CD4-positive, alpha-beta T cell (primary cell): ENCODE measurements around the gene GNG7. TPM values are rescaled to one million over a fixed set of nuclear protein-coding genes. Genes with fewer than 3 reads are reported as not detected.

Experiments
- ATAC-seq: fragments of 200-7000 bp; cut with Tn5 transposase; one replicate; pipeline ENCODE4 v1.10.0; 2022; ENCODE audit warnings: mild to moderate bottlenecking; ENCODE audit not compliant: poor library complexity
- CTCF ChIA-PET: fragments of 350-600 bp; sonication (Branson Sonifier 250); formaldehyde crosslinking; loops from one replicate; lab custom pipeline; 2021; ENCODE audit warnings: antibody characterized with exemption, inconsistent platforms; lab: Charles Lee
- POLR2A ChIA-PET: fragments of 350-600 bp; sonication (Branson Sonifier 250); formaldehyde crosslinking; loops from one replicate; lab custom pipeline; 2021; ENCODE audit warnings: antibody characterized with exemption, inconsistent platforms; lab: Charles Lee
- DNase-seq, 14 experiments: peaks; one replicate each; pipeline ENCODE4 v3.0.0-alpha.2; 2013 to 2020; ENCODE audit warnings: mixed read lengths in 2 of 14
- H3K27ac ChIP-seq, 2 donors: one replicate each; pipeline versions ENCODE4 v1.5.1 to v1.7.0; 2013; ENCODE audit warnings: low read length in 2 of 2, low read depth in 1 of 2, mild to moderate bottlenecking in 1 of 2
- H3K27me3 ChIP-seq, 2 experiments: 1 replicate in 1 of 2; 2 replicates in 1 of 2; pipeline versions ENCODE4 v1.6.1 to v1.7.0; 2013; ENCODE audit warnings: low read length in 2 of 2, control low read depth in 1 of 2, mild to moderate bottlenecking in 1 of 2, moderate library complexity in 1 of 2; ENCODE audit not compliant: insufficient read depth in 2 of 2, control insufficient read depth in 1 of 2
- H3K36me3 ChIP-seq: one replicate; pipeline ENCODE4 v1.6.1; 2013; ENCODE audit warnings: low read length, control low read depth; ENCODE audit not compliant: insufficient read depth
- H3K4me1 ChIP-seq: one replicate; pipeline ENCODE4 v1.6.1; 2013; ENCODE audit warnings: low read length, control low read depth; ENCODE audit not compliant: insufficient read depth
- H3K4me3 ChIP-seq: one replicate; pipeline ENCODE4 v1.5.1; 2013; ENCODE audit warnings: mild to moderate bottlenecking, low read length, moderate library complexity
- H3K9me3 ChIP-seq, 2 experiments: 1 replicate in 1 of 2; 2 replicates in 1 of 2; pipeline versions ENCODE4 v1.6.1 to v1.7.0; 2013; ENCODE audit warnings: low read length in 2 of 2, mild to moderate bottlenecking in 2 of 2, control low read depth in 1 of 2, moderate library complexity in 1 of 2; ENCODE audit not compliant: control insufficient read depth in 1 of 2, insufficient read depth in 1 of 2
- H3K27ac Mint-ChIP-seq: one replicate; pipeline ENCODE4 v1.8.0; 2020; ENCODE audit warnings: mixed read lengths
- H3K27me3 Mint-ChIP-seq: one replicate; pipeline ENCODE4 v1.8.0; 2021; ENCODE audit warnings: mixed read lengths
- H3K36me3 Mint-ChIP-seq: one replicate; pipeline ENCODE4 v1.8.0; 2021; ENCODE audit warnings: low read depth, mixed read lengths
- H3K4me1 Mint-ChIP-seq: one replicate; pipeline ENCODE4 v1.8.0; 2021; ENCODE audit warnings: low read depth, mixed read lengths
- H3K4me3 Mint-ChIP-seq: one replicate; pipeline ENCODE4 v1.8.0; 2020; ENCODE audit warnings: mild to moderate bottlenecking, mixed read lengths
- H3K9me3 Mint-ChIP-seq: one replicate; pipeline ENCODE4 v1.8.0; 2020; ENCODE audit warnings: mixed read lengths
- CTCF ChIP-seq: fragments of 200-600 bp; IDR thresholded peaks from one replicate; pipeline ENCODE4 v1.8.0; 2022; ENCODE audit warnings: antibody characterized with exemption, mild to moderate bottlenecking
- intact Hi-C, 2 experiments: fragments of 100-400 bp; cut with DNase I in 1 of 2; cut with micrococcal nuclease in 1 of 2; formaldehyde crosslinking; loops; one replicate each; pipeline versions ENCODE4 v1.15.1 to v1.9.0; 2023 to 2025; cut with DNase I, micrococcal nuclease
- total RNA-seq, 174 experiments: library from RNA in 2 of 174; stranded (reverse) in 2 of 174; gene quantifications; one replicate each; pipeline ENCODE4 v1.2.3 and lab custom pipeline; 2021 to 2026

GNG7 gene
- total RNA-seq, 2 experiments from 2014 or later: 5.2 to 5.7 TPM

GRCh38 chr19:2604747-2605329, 97.7 kb downstream of the GNG7 start:
- Mint-ChIP-seq H3K27ac (no peak overlapping the region), H3K36me3 (no peaks in the 10 kb centered on the region), H3K9me3 (no peaks in the 10 kb centered on the region), H3K4me1 (peaks cover 21% of the 10 kb centered on the region), H3K27me3 (peaks cover 4% of the 10 kb centered on the region), H3K4me3 (no peak overlapping the region)
- intact Hi-C loops: no loop called here
- DNase-seq (no peak), ATAC-seq (no peak)
- Histone ChIP-seq H3K36me3 (no peaks in the 10 kb centered on the region), H3K4me1 (peaks cover 18% of the 10 kb centered on the region), H3K27ac (no peak overlapping the region), H3K27me3 (no peaks in the 10 kb centered on the region), H3K4me3 (no peak overlapping the region), H3K9me3 (no peaks in the 10 kb centered on the region)
- CTCF ChIA-PET: no interaction called here
- POLR2A ChIA-PET: no interaction called here
- no peak for TF ChIP-seq CTCF

DNA sequence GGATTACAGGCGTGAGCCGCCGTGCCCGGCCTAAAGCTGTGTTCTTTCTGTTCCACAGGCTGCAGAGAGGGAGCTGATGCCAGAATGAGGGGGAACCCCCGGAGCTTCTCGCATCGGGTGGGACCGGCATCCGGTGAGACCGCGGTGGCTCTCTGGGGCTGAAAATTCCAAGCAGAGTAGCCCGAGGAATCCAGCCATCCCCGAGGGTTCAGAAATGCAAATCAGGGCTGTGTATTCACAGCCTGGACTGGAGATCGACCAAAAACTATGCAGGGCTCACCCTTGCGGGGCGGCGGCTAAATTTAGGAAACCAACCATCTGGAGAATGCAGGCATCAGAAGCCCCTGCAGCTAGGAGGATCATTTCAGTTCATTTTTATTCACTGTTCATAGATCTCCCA, 99.2 kb downstream of the GNG7 start:
- ATAC-seq: no peak
- DNase-seq: no peak
- POLR2A ChIA-PET: interaction anchor here (1.0 to 2.4 kb wide), 2 partner anchors 126 to 127 kb away, joined by 4 to 7 read pairs; partner anchors contain the start of gene GADD45B
- H3K27me3 Mint-ChIP-seq: peaks cover 4% of the 10 kb centered on the region
- CTCF ChIA-PET: interaction anchor here (1.4 kb wide), 1 partner anchor 34 kb away, joined by 3 read pairs; no protein-coding TSS in a partner anchor
- no peak for TF ChIP-seq CTCF
- no peak overlapping the region for H3K27ac ChIP-seq
- H3K4me3 ChIP-seq: no peak overlapping the region
- H3K4me1 Mint-ChIP-seq: peaks cover 20% of the 10 kb centered on the region
- H3K27ac Mint-ChIP-seq: no peak overlapping the region
- no peaks in the 10 kb centered on the region for H3K9me3 ChIP-seq
- peaks cover 26% of the 10 kb centered on the region for H3K4me1 ChIP-seq
- H3K4me3 Mint-ChIP-seq: no peak overlapping the region
- H3K27me3 ChIP-seq: no peaks in the 10 kb centered on the region
- H3K9me3 Mint-ChIP-seq: no peaks in the 10 kb centered on the region
- H3K36me3 ChIP-seq: no peaks in the 10 kb centered on the region
- intact Hi-C loops: no loop called here
- H3K36me3 Mint-ChIP-seq: no peaks in the 10 kb centered on the region

DNA sequence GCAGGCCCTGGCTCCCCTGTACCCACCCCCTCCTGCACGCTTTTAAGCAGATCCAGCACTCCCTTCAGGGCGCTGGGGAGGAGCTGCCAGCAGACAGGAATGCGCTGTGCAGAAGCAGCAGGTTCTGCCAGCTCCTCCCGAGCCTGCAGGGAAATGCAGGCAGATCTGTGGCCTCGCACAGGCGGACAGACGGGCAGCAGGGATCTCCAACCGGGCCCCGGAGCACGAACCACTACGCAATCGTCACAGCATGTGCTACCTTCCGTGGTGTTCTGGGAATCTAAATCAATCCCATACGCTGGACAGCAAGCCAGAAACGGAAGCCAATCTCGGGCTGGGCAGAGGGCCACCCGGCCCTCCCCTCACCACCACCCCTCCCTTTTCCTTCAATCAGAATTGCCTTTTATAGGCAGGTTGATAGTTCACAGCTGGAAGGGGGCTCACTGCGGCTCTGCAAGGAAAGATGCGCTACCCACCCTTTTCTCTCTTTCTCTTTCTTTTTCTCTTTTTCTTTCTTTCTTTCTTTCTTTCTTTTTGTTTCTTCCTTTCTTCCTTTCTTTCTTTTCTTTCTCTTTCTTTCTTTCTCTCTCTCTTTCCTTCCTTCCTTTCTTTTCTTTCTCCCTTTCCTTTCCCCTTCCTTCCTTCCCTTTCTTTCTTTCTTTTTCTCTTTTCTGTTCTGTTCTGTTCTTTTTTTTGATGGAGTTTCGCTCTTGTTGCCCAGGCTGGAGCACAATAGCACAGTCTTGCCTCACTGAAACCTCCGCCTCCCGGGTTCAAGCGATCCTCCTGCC, 99.9 kb downstream of the GNG7 start:
- H3K27ac Mint-ChIP-seq: no peak overlapping the region
- H3K4me3 Mint-ChIP-seq: no peak overlapping the region
- ChIA-PET CTCF (interaction anchor here (1.4 kb wide), 1 partner anchor 34 kb away, joined by 3 read pairs; no protein-coding TSS in a partner anchor), POLR2A (interaction anchor here (1.0 to 2.4 kb wide), 2 partner anchors 125 to 127 kb away, joined by 4 to 7 read pairs; partner anchors contain the start of gene GADD45B)
- Histone ChIP-seq H3K9me3 (no peaks in the 10 kb centered on the region), H3K4me1 (peaks cover 19% of the 10 kb centered on the region), H3K27me3 (no peaks in the 10 kb centered on the region), H3K4me3 (no peak overlapping the region), H3K36me3 (no peaks in the 10 kb centered on the region), H3K27ac (no peak overlapping the region)
- no peak for ATAC-seq
- peaks cover under 1% of the 10 kb centered on the region for H3K27me3 Mint-ChIP-seq
- no peak for DNase-seq
- no peaks in the 10 kb centered on the region for H3K36me3 Mint-ChIP-seq
- H3K4me1 Mint-ChIP-seq: peaks cover 13% of the 10 kb centered on the region
- intact Hi-C loops: no loop called here
- no peak for TF ChIP-seq CTCF
- H3K9me3 Mint-ChIP-seq: no peaks in the 10 kb centered on the region
